GM03348 (cell line): Measurements from ENCODE around the gene COL2A1.

Source experiments
- DNase-seq: peaks from one replicate; pipeline ENCODE4 v3.0.0; 2012; ENCODE audit warnings: low spot score

Gene COL2A1

DNA sequence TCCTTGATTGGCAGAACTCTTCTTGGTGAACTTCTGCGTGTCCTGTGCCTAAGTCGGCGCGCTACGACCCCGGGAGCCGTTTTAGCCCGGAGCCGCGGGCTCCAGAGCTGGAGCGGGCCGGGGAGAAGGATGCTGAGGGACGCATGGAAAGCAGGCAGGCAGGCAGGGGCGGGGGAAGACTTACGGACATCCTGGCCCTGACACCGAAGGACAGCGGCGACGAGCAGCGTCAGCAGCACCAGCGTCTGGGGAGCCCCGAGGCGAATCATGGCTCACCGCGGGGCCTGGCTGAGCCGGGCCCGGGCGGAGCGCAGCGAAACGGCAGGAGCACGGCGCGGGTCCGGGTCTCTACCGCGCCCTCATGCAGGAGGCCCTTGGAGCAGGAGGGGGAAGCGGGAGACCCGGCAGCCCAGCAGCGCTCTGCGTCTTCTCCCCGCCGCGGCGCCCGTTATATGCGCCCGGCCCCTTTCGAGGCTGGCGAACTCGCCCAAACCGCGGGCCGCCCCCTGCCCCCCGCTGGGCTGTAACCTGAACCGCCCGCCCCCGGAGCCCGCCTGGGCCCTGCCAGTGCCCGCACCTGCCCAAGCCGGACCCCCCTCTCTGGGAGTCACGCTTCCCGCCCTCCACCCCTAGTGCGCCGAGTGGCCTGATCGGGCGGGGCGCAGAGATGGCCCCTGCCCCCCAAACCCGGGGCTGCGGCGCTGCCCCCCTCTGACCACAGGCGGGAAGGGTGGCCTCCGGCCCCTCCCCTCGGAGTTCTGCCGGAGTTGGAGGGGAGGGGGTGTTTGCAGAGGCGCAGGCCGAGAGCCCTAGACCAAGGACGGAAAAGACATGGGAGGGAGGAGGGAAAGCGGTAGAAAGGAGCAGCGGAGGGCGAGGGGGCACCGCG, at the start of gene COL2A1:
COL2A1 (minus strand) TSS at position 424 of the 889 bp plus-strand sequence; CDS start at position 269, 155 bp downstream.
- DNase-seq = peak; percentile 36

DNA sequence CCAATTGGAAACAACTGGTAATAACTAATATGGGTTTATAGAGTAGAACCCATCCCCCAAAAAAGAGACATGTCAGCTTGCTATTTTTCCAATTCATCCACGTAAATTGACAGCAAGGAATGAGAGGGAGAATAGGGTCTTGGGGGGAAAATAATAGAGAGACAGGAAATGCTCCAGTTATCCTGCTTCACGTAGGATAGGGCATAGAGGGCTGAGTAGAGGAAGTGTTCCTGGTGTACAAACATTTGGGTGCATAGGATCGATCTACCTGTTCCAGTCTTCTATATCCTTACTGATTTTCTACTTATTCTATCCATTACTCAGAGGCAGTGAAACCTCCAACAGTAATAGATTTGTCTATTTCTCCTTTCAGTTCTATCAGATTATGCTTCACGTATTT, 49.6 kb upstream of the COL2A1 start:
- DNase-seq = no peak

DNA sequence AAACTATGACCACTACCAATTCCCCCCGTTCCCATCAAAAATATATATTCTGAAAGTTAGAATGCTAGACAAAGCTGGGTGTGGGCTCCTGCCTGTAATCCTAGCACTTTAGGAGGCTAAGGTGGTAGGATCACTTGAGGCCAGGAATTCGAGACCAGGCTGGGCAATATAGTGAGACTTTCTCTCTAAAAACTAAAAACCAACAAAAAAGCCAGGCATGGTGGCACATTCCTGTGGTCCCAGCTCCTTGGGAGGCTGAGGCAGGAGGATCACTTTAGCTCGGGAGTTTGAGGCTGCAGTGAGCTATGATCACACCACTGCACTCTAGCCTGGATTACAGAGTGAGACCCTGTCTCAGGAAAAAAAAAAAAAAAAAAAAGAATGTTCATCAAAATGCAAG, 48.8 kb upstream of the COL2A1 start:
- no peak for DNase-seq

DNA sequence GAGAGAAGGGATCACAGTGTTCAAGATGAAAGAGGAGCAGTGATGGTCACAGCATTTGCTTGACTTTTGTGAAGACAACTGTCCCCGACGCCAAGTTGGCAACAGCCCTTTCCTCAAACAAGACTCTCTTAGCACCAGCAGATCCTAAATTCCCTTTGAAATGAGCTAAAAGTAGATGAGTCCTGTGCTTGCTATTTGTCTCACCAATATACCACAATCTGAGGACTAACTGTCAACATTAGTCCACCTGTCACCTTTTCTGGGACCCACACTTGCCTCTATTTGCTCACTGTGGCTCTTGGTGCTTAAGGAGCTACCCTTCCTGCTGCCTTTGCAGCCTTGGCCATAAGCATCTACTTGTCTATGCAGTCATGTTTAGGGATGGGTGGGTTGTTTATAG, 47.4 kb upstream of the COL2A1 start:
- no peak for DNase-seq

DNA sequence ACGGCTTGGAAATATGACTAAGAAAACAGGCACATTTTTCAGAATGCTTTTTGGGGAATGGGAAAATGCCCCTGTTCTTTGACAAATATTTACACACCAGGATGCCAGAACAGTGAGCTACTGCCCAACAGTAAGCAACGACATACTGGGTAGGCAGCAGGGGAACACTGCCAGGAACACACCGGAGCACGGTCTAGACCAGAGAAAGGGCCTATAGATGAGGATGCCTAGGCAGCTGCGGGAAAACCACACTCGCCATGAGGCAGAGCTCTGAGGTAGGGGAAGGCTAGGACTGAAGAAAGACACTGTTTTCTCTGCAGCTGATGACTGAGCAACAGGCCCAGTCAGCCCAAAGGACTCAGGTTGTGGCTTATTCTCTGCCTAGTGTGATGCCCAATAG, 45.9 kb upstream of the COL2A1 start:
- no peak for DNase-seq

DNA sequence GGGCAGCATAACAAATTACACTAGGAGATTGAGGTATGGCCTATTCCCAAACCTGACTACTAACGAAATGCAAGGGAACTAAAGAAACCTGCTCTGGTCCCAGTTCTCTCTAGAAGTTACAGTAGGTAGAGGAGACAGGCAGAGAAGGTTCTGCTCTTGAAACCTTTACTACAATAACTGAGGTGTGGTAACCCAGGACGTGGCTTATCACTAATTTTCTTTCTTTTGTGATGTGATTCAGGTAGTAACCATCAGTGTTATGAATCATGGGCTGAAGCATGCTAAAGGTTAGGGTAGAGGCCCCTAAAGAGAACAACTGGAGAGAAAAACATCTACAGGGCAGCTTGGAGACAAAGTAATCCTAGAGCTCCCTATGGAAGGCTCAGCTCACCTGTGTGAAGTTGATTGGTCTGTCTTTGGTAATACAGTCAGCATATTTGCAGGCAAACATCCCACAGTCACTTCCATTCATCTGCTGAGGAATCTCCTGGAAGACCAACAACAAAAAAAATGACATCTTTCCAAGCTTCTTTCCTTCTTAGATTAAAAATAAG, 41.8 kb upstream of the COL2A1 start:
- DNase-seq = no peak

DNA sequence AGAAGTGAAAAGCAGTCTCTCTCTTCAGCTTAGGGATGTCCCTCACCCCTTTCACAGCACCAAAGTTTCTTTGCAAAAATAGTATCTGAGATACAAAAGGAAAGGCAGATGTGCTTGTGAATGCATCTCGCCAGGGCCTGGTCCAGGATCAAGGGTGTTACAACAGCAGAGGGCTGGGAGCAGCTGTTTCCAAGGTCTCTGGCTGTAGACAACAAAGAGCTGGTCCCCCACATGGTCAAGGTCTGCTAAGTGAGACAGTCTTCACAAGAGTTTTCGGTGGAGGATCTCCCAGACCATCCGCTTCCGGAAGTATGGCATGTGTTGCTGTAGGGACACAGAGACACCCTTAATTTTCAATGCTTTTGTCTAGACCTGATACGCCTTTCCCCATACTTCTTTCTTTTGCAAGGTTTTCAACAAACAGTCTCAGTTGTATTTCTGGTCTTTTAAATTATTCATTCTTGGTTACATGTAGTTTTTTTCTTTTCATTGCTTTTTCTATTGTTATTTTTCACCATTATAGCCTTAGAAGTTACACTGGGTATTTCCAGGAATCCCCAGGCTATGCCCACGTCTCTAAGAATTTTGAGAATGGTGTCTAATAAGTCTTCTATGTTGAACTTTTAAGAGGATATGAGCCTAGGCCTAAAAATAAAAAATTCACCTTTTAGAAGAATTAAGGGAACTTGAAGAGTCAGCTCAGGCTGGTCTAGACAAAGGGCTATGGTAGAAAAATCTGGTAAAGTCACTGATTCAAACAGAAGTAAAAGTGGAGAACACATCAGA, 41.0 kb upstream of the COL2A1 start:
- DNase-seq = no peak

DNA sequence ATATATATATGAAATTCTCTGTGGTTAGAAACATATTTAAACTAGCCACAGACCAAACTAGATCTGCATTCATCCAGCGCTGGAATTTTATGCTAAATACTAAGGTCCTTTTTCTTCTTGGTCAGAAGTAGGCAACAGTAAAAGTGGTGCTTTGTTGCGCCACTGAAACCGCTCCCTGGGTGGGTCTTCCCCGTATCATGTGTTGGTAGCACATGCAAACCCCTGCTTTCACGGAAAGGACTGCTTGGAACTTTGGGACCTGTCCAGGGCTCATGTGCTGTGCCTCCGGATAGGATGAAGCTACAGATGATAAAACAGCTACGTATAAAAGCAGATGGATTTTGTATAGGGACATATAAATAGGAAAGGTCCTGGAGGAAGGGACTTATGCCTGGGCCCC, 40.1 kb upstream of the COL2A1 start:
- no peak for DNase-seq

DNA sequence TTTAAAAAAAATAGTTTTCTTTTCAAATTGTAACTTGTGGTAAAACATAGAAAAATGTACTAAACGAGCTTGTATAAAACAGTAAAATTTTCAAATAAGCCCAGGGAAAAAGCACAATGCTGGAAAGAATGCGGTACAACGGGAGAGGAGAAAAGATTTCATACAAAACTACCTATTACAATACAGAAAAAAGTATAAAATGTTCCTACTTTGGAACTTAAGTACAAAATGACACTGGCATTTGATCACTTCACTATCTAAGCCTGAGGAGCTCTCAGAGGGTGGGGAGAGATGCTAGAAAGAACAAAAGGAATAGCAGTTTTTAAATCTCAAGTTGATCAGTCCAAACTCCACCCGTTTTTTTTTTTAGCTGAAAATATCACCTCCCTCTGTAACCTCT, 39.5 kb upstream of the COL2A1 start:
- DNase-seq = no peak

DNA sequence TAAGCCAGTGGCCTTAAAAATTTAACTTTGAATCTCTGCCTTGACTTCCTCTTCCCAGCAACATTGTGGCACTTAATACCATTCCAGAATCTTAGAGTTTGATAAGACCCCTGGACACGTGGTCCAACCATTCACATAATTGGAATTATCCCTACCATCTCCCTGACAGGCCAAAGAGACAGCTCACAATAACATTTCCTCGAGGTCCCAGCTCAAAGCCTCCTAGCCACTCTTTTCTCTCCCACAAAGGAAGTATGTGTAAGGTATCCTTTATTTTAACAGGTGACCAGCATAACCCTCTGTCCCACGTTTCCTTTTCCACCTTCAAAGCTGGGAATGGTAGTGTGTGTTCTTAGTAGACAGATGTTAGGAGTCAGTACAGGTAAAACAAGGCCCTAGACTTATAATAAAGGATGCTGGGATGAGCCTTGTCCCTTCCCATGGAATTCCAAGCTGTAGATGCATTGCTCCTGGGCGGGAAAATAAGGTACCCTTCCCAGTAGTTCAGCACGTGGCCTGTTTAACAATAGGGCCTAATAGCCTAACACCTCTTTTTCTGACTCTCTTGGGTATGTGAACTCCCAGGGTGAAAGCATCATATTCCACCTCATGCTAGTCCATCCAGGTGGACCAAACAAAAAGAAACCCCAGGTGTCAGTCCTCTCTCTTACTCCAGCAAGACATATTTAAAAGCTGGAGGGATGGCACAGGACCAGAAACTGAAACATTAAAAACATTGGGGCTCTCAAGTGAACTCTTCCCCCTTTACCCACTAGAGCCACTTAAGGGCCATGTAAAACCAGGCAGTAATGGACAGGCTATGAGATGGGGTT, 37.5 kb upstream of the COL2A1 start:
- no peak for DNase-seq

DNA sequence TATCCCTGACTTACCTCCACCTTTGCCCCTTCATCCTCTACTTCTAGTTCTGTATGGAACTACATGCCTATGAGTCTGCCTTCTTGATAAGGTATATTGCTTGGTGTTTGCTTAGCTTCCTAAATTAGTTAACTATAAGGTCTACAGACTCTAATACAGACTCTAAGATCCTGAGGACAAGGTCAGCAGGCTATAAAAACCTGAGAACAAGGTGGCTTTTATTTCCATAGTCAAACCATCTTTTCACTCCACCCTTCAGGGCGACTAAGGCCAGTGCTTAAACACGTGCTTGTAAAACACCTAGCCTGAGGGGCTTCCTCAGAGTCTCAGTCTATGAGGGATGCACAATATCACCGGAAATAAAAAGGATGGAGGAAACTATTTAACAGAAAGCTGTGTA, 36.1 kb upstream of the COL2A1 start:
- DNase-seq = no peak

DNA sequence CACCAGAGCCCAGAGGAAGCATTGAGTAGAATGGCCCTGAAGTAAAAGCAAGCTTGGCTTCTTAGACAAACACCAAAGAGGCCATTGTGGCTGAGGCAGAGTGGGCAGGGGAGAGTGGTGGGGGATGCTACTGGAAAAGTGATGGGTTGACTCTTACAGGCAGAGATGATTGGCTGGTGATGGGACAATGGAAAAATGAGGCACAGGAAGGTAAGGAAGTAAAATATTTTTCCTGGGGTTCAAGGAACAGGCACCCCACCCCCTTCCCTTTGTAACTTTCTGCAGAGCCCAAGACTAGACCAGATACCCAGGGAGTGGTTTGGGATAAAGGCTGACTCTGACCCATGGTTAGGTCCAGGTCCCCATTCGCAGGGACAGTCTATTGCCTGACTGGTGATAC, 34.9 kb upstream of the COL2A1 start:
- DNase-seq = no peak

DNA sequence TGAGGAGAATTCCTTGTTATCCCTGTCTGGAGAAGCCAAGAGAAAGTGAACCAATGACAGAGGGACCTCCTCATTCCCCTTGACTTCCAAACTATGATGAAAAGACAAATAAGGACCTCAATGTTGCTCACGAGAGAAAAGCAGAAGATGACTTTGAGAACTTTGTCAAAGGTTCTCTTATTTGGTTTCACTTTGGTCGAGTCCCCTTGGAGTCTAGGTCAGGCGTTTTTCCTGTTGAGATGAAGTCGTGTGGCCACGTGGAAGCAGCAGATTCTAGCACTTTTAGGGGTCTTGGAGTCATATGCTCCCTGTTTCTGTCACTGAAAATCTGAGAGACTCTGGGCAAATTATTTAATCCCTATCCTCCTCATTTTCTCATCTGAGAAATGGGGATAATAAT, 33.8 kb upstream of the COL2A1 start:
- no peak for DNase-seq

DNA sequence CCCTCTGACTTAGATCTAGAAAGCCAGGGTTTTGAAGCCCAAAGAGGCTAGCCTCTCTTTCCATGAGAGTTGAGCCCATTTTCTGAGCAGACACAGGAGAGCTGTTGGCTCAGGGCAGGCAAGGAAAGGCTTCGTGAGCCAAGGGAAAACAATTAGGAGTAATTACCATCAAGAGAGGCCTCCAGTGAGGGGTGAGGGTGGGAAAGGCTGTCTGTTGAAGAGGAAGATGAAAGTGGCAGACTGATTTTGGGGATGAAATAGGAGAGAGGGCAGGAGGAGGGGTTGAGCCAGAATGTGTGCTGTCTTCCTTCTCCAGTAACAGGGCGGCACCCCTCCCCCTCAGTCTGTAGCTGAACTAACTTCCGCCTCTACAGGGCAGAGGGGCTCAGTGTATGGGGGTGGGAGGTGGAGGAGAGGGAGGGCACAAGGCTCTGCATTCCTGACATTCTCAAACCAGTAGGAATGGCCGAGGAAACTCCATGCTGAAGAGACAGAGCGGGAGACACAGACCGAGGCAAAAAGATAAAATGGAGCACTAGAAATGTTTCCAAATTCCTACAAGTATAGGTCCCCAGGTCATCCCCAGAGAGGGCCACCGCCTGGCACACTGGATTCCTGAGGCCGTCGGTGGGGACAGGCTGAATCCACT, 33.1 kb upstream of the COL2A1 start:
- peak; percentile 31 for DNase-seq

DNA sequence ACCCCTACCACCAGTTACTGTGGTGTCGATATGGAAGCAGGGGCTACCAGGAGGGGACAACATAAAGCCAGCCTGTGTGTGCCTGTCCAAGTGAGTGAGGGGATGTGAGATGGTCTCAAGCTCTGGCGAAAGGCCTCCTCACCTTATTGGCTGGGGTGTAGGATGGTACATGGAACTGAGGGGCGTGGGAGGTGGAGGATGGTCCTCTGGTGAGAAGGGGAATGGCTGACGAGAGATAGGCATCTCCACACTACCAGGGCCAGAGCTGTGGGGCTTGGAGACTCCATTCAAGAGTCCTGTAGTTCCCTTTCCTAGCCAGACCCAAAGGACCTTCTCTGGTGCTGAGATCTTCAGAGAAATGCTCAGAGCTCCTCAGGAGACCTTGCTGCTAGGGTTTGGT, 32.5 kb upstream of the COL2A1 start:
- no peak for DNase-seq

DNA sequence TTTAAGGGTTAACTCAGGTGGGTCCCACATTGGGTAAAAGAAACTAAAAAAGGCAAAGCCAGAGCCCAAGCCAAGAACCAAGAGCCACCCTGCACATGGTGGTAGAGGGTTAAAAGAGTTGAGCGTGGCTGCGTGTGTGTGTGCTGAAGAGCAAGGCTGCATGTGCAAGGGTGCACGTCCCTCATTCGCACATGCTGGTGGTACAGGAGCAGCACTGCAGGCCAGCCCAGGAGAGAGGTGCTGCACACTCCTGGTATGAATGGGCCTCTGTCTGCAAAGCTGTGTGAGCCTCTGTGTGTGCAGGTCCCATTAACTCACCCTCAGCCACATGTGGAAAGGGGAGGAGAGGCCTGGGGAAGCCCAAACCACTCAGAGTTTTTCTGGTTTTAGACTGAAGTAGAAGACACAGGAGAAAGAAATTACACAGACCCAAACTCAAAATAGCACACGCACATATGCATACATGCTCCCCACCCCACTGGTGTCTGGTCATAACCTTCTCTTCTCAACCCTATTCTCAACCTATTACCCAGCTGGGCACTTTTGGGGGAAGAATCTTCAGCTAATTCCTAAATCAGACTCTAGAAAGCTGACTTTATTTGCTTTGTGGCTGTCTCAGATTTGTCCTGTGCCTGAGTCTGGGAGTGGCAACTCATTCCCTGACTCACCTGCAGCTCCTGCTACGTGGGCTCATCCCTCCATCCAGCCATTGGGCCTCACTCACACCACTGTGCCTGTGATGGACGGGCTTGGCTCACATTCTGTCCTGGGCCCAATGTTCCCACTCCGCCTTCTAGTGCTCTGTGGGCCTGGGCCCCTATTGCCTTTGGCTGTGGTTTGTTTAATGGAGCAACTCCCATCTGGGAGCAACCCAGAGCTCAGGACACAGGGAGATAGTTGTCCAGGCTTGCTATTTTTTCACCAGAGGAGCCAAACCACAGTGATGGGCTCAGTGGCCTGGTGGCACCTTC, 30.8 kb upstream of the COL2A1 start:
- no peak for DNase-seq

DNA sequence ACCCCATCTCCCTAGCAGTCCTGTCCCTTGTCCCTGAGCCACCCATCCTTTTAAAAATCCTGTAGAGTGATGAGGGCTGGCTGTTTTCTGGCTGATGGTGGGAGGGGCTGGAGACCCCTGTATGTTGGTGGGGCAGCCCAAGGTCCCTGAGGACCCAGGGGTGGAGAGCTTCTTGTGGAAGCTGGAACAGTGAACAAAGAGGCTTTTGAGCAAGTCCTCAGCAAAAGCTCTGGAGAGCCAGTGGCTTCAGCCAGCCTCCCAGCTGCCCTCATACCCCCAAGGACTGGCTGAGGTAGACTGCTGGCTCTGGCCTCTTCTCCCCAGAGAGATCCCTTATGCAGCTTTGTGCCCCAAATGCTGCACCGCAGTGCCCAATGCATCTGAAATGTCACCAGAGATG, 29.2 kb upstream of the COL2A1 start:
- DNase-seq = no peak

DNA sequence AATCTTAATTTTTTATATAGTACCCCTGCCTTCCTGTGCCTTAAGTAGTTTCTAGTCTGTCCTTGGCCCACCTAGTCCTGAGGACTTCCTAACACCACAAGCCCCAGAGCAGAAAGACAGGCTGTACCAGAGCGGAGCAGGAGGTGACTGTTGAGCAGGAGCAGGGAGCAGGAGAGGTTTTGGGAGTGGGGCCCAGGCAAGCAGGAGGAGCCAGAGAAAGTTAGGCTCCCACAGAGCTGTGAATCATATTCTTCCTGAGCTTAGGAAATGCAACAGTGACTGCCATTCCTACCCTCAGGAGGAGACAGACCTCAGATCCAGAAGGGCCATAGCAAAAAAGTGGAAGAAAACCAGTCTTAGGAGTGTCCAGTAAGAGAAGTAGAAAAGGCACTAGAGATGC, 28.3 kb upstream of the COL2A1 start:
- no peak for DNase-seq

DNA sequence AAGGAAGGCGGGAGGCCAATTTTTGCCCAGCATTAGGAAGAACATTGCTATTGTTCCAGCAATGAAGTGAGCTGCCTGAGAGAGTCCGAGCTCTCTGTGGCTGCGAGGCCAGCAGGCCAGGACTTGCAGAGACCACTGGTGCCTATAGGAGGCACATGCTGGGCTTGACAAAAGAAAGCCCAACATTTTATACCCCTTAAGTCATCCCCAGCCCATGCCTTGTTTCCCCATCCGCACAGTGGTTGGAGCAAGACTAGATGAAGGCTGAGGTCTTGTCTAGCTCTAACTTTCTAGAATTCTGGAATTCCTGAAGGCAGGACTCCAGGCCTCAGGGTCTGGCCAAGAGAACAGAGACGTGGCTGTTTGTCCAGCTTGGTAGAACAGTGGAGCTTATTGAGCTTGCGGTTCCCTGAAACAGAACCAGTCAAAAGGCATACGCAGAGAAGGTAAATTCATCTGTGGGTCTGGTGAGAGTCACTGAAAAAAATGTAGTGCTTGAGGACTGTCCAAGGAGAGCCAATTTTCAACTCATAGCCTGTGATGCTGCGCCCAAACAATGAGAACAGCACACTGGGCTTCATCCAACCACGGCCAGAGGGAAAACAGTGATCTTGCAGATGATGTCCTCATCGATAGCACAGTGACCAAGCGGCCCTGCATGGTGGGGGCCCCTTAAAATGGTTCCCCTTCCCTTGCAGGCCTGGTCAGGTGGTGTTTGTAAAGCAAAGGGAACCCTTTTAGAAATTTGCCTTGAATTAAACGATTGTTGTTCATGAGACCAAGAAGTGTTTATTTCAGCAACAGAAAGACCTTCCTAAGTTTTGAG, 27.1 kb upstream of the COL2A1 start:
- no peak for DNase-seq
